ENCODE measurements around the gene BCAS3.

The BCAS3 gene

GRCh38 chr17:61217878-61218437 lies 540.3 kb downstream of the BCAS3 start:
- DNase-seq (ENCODE audit: low read depth in 2 of 2, low spot score in 1 of 2): no peak

- DNase-seq (ENCODE audit: low read depth in 2 of 2, low spot score in 1 of 2): no peak
These were observed 540.8 kb downstream of the BCAS3 start for GRCh38 chr17:61218438-61218837.

GRCh38 chr17:61219460-61219859 lies 541.8 kb downstream of the BCAS3 start:
- DNase-seq (ENCODE audit: low read depth in 2 of 2, low spot score in 1 of 2): no peak

- no peak for DNase-seq (ENCODE audit: low read depth in 2 of 2, low spot score in 1 of 2)
These were observed 543.5 kb downstream of the BCAS3 start for GRCh38 chr17:61221181-61221580.

GRCh38 chr17:61221597-61222471 lies 544.2 kb downstream of the BCAS3 start:
- DNase-seq (ENCODE audit: low read depth in 2 of 2, low spot score in 1 of 2): no peak

- no peak for DNase-seq (ENCODE audit: low read depth in 2 of 2, low spot score in 1 of 2)
These were observed 546.1 kb downstream of the BCAS3 start for GRCh38 chr17:61223725-61224124.

GRCh38 chr17:61225178-61225882 lies 547.7 kb downstream of the BCAS3 start:
- DNase-seq (ENCODE audit: low read depth in 2 of 2, low spot score in 1 of 2): no peak

- DNase-seq (ENCODE audit: low read depth in 2 of 2, low spot score in 1 of 2): no peak
These were observed 550.2 kb downstream of the BCAS3 start for GRCh38 chr17:61227866-61228265.

GRCh38 chr17:61230461-61230860 lies 552.8 kb downstream of the BCAS3 start:
- DNase-seq (ENCODE audit: low read depth in 2 of 2, low spot score in 1 of 2): no peak

- DNase-seq (ENCODE audit: low read depth in 2 of 2, low spot score in 1 of 2): no peak
These were observed 553.5 kb downstream of the BCAS3 start for GRCh38 chr17:61230972-61231820.

- no peak for DNase-seq (ENCODE audit: low read depth in 2 of 2, low spot score in 1 of 2)
These were observed 555.2 kb downstream of the BCAS3 start for GRCh38 chr17:61232871-61233270.

- no peak for DNase-seq (ENCODE audit: low read depth in 2 of 2, low spot score in 1 of 2)
These were observed 556.5 kb downstream of the BCAS3 start for GRCh38 chr17:61233991-61234750.

GRCh38 chr17:61235001-61235826 lies 557.6 kb downstream of the BCAS3 start:
- no peak for DNase-seq (ENCODE audit: low read depth in 2 of 2, low spot score in 1 of 2)

GRCh38 chr17:61235827-61236197 lies 558.2 kb downstream of the BCAS3 start:
- no peak for DNase-seq (ENCODE audit: low read depth in 2 of 2, low spot score in 1 of 2)

- no peak for DNase-seq (ENCODE audit: low read depth in 2 of 2, low spot score in 1 of 2)
These were observed 559.6 kb downstream of the BCAS3 start for GRCh38 chr17:61237275-61237674.

GRCh38 chr17:61238455-61238933 lies 560.8 kb downstream of the BCAS3 start:
- DNase-seq (ENCODE audit: low read depth in 2 of 2, low spot score in 1 of 2): no peak

GRCh38 chr17:61239327-61239726 lies 561.7 kb downstream of the BCAS3 start:
- no peak for DNase-seq (ENCODE audit: low read depth in 2 of 2, low spot score in 1 of 2)

GRCh38 chr17:61239953-61240352 lies 562.3 kb downstream of the BCAS3 start:
- DNase-seq (ENCODE audit: low read depth in 2 of 2, low spot score in 1 of 2): no peak

GRCh38 chr17:61240851-61241468 lies 563.3 kb downstream of the BCAS3 start:
- no peak for DNase-seq (ENCODE audit: low read depth in 2 of 2, low spot score in 1 of 2)

All from stimulated activated CD8-positive, alpha-beta memory T cell treated with anti-CD3 and anti-CD28 coated beads, Interleukin-4, amount 100 ng/mL, for 1 hour (primary cell).